K562 (cell line): Measurements from ENCODE around the gene KARS1. TPM values are rescaled to one million over a fixed set of nuclear protein-coding genes. Genes with fewer than 3 reads are reported as not detected.

ENCODE experiments used
- CCNT2 ChIP-seq: IDR thresholded peaks from 2 replicates; pipeline ENCODE4 v1.6.1; 2011; ENCODE audit warnings: borderline replicate concordance, low read depth, mild to moderate bottlenecking, moderate library complexity, mixed read lengths, low read length; ENCODE audit not compliant: insufficient read length; ENCODE audit errors: extremely low read depth
- MCM7 ChIP-seq, 2 experiments: fragments of 450-650 bp; IDR thresholded peaks; 2 replicates each; pipeline ENCODE4 v1.6.1; 2016 to 2018
- MIER1 ChIP-seq: fragments of 450-650 bp; IDR thresholded peaks from 2 replicates; pipeline ENCODE4 v1.6.1; 2016; ENCODE audit warnings: antibody characterized with exemption, mild to moderate bottlenecking, low read depth
- NFE2 ChIP-seq: IDR thresholded peaks from 2 replicates; pipeline ENCODE4 v1.6.1; 2014; ENCODE audit warnings: antibody characterized with exemption, low read depth
- PHB2 ChIP-seq: fragments of 450-650 bp; IDR thresholded peaks from 2 replicates; pipeline ENCODE4 v1.6.1; 2017; ENCODE audit warnings: low read depth
- SAFB2 ChIP-seq: fragments of 200-400 bp; formaldehyde crosslinking; IDR thresholded peaks from 2 replicates; pipeline ENCODE4 v1.6.1; 2018; ENCODE audit warnings: borderline replicate concordance, low read length, low read depth, moderate library complexity; ENCODE audit not compliant: severe bottlenecking
- SMARCC2 ChIP-seq: fragments of 450-650 bp; IDR thresholded peaks from 2 replicates; pipeline ENCODE4 v1.6.1; 2017; ENCODE audit warnings: antibody characterized with exemption, moderate library complexity, mild to moderate bottlenecking, low read depth
- TAL1 ChIP-seq: fragments of 450-650 bp; IDR thresholded peaks from 2 replicates; pipeline ENCODE4 v1.6.1; 2016; ENCODE audit warnings: mild to moderate bottlenecking
- ZNF431 ChIP-seq: sonication (generic); formaldehyde crosslinking; IDR thresholded peaks from 2 replicates; pipeline ENCODE4 v1.8.0; 2022; ENCODE audit warnings: mild to moderate bottlenecking, missing genetic modification reagents
- polyA plus RNA-seq, 8 experiments: library from polyadenylated mRNA; depleted of rRNA in 4 of 8; stranded (reverse) in 5 of 8; unstranded in 3 of 8; fragments of >200 nt; fragmentation: Nextera tagmentation in 2 of 8; fragmentation: Illumina TruSeq in 1 of 8; extraction: Ambion mirVana in 2 of 8; extraction: Trizol in 1 of 8; gene quantifications; 2 replicates each; pipeline versions ENCODE4 v1.2.1 to v1.2.3, GENCODE V29; 2011 to 2014; ENCODE audit warnings: inconsistent platforms in 1 of 8, missing spikeins in 1 of 8
- total RNA-seq, 7 experiments: library from RNA; depleted of rRNA in 6 of 7; stranded (reverse); fragments of >200 nt in 6 of 7; fragmentation: Illumina TruSeq in 2 of 7; extraction: Trizol in 2 of 7; gene quantifications; 2 replicates each; pipeline versions ENCODE4 v1.2.1 to v1.2.3, GENCODE V29; 2011 to 2021; ENCODE audit warnings: low replicate concordance in 1 of 7
- TF ChIP-seq, protein P1 (sequence below): fragments of 250-450 bp; sonication (Bioruptor Pico); IDR thresholded peaks from 2 replicates; pipeline ENCODE4 v1.5.0; 2021; ENCODE audit warnings: mild to moderate bottlenecking, borderline replicate concordance

Gene KARS1
- total and polyA plus RNA-seq, 9 of the 15 experiments (the other 6 are each of a cell fraction or from before 2014, with no cell fraction given), result 223 to 386 (median 304) TPM

GRCh38 chr16:75620326-75621169 is 26.9 kb downstream of the KARS1 start (continued):
- TF ChIP-seq, protein P1, sequence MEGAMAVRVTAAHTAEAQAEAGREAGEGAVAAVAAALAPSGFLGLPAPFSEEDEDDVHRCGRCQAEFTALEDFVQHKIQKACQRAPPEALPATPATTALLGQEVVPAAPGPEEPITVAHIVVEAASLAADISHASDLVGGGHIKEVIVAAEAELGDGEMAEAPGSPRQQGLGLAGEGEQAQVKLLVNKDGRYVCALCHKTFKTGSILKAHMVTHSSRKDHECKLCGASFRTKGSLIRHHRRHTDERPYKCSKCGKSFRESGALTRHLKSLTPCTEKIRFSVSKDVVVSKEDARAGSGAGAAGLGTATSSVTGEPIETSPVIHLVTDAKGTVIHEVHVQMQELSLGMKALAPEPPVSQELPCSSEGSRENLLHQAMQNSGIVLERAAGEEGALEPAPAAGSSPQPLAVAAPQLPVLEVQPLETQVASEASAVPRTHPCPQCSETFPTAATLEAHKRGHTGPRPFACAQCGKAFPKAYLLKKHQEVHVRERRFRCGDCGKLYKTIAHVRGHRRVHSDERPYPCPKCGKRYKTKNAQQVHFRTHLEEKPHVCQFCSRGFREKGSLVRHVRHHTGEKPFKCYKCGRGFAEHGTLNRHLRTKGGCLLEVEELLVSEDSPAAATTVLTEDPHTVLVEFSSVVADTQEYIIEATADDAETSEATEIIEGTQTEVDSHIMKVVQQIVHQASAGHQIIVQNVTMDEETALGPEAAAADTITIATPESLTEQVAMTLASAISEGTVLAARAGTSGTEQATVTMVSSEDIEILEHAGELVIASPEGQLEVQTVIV (CRISPR knock-in tag), result no peak
- TF ChIP-seq PHB2 (no peak), NFE2 (peak; percentile 87), SMARCC2 (0 out of 2 replicates have a peak, but pooled peaks have one; percentile 10), ZNF431 (0 out of 2 replicates have a peak, but pooled peaks have one; percentile 19), MCM7 (IDR thresholded peaks at IDR 0.05) (no peak), TAL1 (peak; percentile 79), SAFB2 (no peak), CCNT2 (peak; percentile 81), MIER1 (peak; percentile 17; the same call in 1 of the 2 replicates)
